UCSD-AML1 (cell line): ENCODE measurements around the gene C12orf57.
A peak's percentile ranks its signal among the peaks of the same experiment; 100 is the strongest.

Source experiments
- DNase-seq: peaks from one replicate; lab custom pipeline; 2025; ENCODE audit not compliant: unreplicated experiment; lab: John Stamatoyannopoulos, UW

C12orf57 gene

GRCh38 chr12:6917491-6918231, 26.2 kb upstream of the C12orf57 start:
- DNase-seq, result no peak

DNA sequence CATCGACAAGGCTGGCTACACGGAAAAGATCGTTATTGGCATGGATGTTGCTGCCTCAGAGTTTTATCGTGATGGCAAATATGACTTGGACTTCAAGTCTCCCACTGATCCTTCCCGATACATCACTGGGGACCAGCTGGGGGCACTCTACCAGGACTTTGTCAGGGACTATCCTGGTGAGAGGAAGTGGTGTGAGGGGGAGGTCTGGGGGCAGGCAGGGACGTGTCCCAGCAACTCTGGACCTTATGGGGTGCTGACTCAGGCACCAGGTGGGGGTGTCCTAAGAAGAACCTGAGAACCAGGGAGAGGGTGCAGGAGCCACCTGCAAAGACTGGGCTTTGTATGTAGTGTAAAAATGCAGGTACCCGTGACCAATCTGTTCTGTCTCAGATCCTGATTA, 24.2 kb upstream of the C12orf57 start:
- DNase-seq, result peak; percentile 32

DNA sequence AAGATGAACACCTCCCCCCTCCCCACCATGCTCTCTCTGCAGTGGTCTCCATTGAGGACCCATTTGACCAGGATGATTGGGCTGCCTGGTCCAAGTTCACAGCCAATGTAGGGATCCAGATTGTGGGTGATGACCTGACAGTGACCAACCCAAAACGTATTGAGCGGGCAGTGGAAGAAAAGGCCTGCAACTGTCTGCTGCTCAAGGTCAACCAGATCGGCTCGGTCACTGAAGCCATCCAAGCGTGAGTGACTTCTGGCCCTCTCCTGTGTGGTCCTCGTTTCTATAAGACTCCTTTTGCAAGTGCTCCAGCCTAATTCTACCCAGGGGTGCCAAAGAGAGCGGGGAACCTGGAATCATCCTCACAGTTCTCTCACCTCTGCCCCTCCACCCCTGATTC, 22.3 kb upstream of the C12orf57 start:
- DNase-seq, result no peak

DNA sequence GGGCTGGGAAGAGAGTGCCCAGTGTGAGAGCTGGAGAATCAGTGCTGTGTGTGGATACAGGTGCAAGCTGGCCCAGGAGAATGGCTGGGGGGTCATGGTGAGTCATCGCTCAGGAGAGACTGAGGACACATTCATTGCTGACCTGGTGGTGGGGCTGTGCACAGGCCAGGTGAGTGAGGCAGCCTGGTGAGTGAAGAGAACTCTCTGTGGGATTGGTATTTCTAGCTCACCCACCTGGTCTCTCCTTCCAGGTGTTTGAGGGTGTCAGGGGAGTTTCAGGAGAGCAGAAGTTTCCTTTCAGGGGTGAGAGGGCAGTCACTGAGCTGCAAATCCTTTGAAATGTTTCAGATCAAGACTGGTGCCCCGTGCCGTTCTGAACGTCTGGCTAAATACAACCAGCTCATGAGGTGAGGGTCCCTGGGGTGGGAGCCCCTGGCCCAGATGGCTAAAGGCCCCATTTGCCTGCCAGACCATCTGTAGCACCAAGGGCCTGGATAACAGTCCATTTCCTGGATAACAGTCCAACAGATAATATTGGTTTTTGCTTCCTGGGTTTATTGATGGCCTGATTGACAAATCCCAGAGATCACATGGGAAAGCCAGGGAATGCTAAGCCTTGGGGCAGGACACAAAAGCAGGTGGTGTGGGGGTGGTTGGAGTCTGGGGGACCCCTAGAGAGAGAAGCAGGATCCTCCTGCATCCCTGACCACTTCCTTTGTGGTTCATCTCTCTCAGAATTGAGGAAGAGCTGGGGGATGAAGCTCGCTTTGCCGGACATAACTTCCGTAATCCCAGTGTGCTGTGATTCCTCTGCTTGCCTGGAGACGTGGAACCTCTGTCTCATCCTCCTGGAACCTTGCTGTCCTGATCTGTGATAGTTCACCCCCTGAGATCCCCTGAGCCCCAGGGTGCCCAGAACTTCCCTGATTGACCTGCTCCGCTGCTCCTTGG, 21.6 kb upstream of the C12orf57 start:
- DNase-seq, result no peak

- no peak for DNase-seq
Observed at GRCh38 chr12:6923003-6923732, 20.7 kb upstream of the C12orf57 start.

DNA sequence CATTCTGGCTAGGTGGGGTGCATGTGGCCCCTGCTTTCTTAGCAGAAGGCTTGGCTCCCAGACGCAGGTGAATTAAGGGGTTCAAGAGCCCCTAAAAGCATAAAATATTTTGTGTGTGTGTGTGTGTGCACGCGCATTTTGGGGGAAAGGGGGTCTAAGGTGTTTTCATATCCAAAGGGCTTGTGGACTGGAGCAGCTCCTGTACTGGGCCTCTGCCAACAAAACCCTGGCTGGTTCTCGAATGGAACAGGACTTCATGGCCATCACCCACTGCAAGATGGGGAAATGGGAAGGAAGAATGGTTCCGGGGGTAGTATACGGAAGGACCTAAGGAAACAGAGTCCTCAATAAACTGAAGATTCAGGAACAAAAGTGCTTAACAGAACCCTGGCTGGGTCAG, 20.0 kb upstream of the C12orf57 start:
- DNase-seq, result no peak

GRCh38 chr12:6925239-6925539, 18.6 kb upstream of the C12orf57 start:
- no peak for DNase-seq

GRCh38 chr12:6925540-6926279, 18.1 kb upstream of the C12orf57 start:
- no peak for DNase-seq

- DNase-seq, result peak; percentile 69
Observed at GRCh38 chr12:6927379-6928021, 16.3 kb upstream of the C12orf57 start, which contains the start of gene ATN1. Gene ATN1 (plus strand): TSS chr12:6927959. CDS start chr12:6934002, 6,043 bp downstream.

DNA sequence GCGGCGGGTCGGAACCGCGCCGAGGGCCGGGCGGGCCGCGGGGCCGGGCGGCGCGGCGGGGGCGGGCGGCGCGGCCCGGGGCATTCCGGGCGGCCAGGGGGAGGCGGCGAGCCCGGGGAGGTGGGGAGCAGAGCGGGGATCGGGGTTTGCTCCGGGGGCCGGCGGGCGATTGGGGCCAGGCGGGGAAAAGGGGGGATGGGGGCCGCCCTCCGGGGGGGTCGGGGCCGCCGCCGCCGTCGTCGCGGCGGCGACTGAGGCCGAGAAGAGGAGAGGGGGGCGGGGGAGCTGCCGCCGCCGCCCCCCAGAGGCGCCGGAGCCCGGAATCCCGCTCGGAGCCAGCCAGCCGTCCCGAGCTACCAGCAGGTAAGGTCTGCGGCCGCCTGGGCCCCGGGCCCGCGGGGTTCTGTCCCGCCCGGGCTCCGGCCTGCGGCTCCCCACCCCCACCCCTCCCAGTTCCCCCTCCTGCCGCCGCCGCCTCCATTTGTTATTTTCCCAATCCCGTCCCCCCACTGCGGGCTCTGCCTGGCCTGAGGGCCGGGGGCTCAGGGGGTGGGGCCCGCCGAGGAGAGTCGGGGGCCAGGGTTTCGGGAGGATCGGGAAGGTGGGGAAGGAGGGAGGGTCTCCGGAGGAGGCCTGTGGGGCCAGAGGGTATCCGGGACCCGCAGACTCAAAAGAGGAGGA, 15.7 kb upstream of the C12orf57 start:
- DNase-seq, result no peak

DNA sequence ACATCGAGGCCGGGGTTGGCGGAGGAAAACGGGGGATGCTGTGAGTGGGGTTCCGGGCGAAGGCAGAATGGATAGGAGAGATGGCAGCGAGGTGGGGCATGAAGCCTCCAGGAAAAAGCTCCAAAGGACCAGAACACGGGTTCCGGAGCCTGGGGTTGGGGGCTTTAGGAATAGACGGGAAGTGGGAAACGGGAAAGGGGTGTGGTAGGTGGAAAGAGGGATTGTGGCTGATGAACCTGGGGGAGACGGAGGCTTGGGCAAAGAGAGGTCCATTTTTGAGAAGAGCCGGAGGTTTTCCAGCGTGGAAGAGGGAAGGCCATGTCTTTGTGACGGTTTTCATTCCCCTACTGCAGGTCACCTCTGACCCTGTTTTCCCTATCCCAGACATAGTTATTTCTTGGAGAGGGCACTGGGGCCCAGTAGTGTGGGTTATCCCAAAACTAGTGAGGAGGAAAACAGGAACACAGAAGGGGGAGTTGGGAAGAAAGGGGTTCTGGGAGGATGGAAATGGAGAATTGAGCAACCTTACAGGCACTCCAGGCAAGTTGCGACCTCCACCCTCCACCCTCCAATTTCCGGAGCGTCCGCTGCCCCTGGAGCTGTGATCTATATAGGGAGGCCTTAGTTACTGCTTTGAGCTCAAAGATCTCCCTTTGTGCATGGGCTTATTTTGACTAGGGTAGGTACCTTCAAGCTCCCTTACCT, 15.0 kb upstream of the C12orf57 start:
- no peak for DNase-seq

GRCh38 chr12:6929466-6930452, 14.1 kb upstream of the C12orf57 start:
- no peak for DNase-seq

DNA sequence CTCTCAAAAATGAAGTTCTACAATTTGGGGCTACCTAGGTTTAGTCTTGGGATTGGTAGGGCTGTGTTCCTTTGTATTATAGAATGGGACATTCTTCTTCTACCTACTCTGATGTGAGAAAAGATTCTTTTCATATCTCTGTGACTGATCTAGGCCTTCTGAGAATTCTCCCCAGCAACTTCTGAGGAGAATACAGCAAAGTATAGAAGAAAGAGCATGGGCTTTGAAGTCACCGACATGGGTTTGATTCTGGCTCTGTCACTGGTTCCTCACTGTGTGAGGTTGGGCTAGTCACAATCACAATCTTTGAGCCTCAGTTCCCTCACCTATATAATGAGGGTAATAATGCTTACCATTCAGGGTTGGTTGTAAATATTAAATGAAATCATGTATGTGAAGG, 11.1 kb upstream of the C12orf57 start:
- no peak for DNase-seq

- DNase-seq, result no peak
Observed at GRCh38 chr12:6934110-6934509, 9.7 kb upstream of the C12orf57 start.

DNA sequence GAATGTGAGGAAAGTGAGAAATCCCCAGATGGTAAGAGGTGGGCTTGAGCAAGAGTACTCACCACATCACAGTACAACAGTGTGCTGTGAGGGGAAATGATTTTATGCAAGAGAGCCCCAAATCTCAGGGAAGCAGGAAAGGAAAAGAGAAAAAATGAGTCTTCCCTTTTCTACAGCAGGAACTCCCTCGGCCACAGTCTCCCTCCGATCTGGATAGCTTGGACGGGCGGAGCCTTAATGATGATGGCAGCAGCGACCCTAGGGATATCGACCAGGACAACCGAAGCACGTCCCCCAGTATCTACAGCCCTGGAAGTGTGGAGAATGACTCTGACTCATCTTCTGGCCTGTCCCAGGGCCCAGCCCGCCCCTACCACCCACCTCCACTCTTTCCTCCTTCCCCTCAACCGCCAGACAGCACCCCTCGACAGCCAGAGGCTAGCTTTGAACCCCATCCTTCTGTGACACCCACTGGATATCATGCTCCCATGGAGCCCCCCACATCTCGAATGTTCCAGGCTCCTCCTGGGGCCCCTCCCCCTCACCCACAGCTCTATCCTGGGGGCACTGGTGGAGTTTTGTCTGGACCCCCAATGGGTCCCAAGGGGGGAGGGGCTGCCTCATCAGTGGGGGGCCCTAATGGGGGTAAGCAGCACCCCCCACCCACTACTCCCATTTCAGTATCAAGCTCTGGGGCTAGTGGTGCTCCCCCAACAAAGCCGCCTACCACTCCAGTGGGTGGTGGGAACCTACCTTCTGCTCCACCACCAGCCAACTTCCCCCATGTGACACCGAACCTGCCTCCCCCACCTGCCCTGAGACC, 8.2 kb upstream of the C12orf57 start:
- DNase-seq, result no peak

GRCh38 chr12:6936194-6936635, 7.6 kb upstream of the C12orf57 start:
- no peak for DNase-seq
